Fibroblast of gingiva (primary cell): ENCODE data around the gene NKD1.
"Not testable (repeated sequence)": the region's sequence is repeated elsewhere in the genome, so short reads cannot be mapped to it uniquely, and the experiment has no call there.

Experiments used
- DNase-seq: peaks from one replicate; pipeline ENCODE4 v3.0.0-alpha.2; 2011; ENCODE audit warnings: low read depth

Gene NKD1

DNA sequence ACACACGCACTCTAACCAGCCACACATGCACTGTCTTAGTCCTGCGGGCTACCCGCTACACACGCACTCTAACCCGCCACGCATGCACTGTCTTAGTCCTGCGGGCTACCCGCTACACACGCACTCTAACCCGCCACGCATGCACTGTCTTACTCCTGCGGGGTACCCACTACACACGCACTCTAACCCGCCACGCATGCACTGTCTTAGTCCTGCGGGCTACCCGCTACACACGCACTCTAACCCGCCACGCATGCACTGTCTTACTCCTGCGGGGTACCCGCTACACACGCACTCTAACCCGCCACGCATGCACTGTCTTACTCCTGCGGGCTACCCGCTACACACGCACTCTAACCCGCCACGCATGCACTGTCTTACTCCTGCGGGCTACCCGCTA is 31.2 kb downstream of the NKD1 start:
- DNase-seq: not testable (repeated sequence)

DNA sequence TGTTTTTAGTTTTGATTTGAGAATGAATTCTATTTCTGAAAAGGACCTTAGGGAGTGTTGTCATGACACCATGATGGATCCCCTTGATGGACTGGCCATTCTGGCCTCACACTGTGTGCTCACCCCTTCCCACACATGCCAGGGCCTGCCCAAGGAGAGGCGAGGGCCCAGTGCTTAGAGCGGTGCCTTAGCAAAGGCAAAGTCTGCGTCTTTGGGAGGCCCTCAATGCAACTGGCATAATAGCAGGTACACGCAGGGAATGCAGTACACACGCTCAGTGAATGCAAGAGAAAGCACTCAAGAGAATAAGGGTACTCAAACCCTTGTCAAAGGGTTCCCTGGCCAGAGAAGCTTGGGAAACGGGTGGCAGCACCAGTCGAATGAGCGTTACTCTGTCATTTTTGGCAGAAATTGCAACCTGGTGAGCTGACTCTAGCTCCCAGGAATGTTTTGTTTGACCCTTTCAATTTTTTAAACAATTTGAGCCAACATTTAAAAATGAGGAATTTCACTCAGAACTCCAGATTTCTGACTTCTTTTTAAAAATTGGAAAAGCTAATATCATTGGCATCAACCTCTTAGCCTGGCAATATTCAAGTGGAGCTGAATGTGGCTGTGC is 32.1 kb downstream of the NKD1 start:
- no peak for DNase-seq

GRCh38 chr16:50581845-50582244 is 33.6 kb downstream of the NKD1 start:
- DNase-seq: peak; percentile 36

GRCh38 chr16:50583211-50583610 is 35.0 kb downstream of the NKD1 start:
- DNase-seq: no peak

- no peak for DNase-seq
Measured at GRCh38 chr16:50584033-50584722, 36.0 kb downstream of the NKD1 start.

DNA sequence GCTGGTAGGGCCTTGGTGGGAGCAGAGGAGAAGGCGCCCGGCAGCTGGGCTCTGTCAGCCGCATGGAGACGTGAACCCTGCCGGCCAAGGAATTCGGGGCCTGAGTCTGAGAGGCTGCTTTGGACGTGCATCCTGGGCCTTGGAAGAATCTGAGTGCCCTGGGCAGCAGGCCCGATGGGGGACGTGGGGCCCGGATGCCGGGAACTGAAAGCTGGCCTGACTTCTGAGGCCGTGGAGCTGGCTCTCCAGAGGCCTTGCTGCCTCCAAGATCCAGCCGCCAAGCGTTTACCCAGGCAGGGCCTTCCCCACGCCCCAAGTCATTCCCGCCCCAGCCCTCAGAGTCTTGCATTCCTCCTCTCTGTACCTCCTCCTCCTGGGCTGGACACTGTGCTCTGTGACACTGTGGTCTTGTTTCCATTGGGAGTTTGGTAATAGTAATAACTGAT is 37.2 kb downstream of the NKD1 start:
- DNase-seq: peak; percentile 7

GRCh38 chr16:50587543-50587942 is 39.3 kb downstream of the NKD1 start:
- no peak for DNase-seq

DNA sequence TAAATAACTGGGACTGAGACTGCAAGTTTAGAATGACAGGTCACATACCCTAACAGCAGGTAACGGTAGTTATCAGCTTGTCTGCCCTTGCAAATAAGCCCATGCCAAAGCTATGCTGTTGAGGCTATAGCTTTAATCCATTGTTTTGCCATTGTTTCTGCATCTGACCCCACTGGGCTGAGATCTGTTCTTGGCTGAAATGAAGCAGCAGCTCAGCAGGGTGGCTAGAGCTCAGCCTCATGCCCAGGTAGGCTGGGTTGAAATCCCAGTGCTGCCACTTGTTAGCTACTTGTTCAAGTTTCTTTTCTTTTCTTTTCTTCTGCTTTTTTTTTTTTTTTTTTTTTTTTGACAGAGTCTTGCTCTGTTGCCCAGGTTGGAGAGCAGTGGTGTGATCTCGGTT is 40.1 kb downstream of the NKD1 start:
- no peak for DNase-seq

GRCh38 chr16:50591209-50591608 is 43.0 kb downstream of the NKD1 start:
- no peak for DNase-seq

DNA sequence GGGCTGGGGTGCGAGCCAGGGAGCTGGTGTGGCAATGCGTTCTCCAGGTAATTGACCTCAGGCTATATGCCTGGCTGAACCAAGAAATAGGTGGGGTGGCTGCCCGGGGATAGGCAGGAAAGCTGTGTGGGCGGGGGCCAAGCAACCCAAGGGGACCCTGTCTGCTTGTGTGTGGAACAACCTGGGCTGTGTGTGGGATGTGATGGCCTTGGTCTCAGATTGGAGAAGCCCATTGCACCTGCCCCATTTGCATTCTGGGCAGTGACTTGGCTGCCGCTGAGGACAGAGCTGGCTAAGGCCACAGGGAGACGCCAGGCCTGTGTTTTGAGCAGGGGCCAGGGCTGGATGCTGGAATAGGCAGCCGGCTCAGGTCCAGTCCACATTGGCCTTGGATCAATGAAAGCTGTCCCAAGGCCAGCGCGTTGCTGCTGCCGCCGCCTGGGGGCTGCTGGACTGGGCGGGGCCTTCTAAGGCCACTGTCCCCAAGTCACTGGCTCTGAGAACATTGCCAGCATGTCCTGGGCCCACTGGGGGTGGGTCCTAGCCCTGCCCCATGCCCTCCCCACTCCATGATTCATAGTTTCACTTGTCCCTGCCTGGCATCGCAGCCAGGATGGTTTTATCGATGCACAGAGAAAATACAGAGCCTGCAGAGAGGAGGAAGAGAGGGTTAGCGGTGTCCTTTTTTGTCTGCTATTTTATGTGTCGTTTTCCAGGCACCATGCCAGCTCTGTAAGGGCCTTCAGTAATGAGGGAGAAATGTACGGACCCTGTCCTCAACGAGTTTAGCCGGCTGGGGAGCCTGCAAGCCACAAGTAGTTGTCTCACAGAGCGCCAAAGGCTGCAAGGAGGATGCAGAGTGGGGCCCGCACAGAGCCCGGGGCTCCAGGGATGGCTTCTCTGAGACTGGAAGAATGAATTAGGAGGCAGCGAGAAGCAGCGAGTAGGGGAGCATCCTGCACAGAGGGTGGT is 43.9 kb downstream of the NKD1 start:
- DNase-seq: peak; percentile 6

GRCh38 chr16:50592996-50593395 is 44.8 kb downstream of the NKD1 start:
- no peak for DNase-seq

DNA sequence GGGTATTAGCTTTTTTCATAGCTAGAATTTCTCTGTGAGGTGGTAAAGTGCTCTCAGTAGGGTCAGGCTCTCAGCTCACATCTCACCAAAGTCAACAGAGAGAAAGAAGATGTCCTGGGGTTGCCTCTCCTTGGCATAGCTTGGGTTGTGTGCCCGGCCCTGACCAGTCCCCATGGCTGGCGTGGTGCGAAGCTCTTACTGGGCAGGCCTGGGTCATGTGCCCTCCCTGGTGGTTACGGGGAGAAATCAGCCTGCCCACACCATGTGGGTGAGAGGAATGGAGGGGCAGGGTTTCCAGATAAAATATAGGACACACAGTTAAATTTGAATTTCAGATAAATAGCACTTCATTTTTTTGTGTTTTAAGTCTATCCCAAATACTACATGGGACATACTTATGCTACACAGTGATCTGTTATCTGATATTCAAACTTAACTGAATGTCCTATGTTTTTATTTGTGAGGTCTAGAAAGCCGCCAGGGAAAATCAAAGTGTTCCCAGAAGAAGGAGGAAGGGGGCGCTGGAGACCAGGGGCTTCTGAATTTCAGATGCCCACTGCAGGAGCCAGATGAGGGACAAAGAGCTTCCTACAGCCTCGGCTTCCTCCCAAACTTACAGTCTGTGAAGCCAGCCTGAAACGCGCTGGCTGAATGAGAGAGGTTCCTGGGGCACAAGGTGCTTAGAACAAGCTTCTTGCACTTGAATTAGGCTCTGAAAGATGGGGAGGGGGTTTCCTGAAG is 45.4 kb downstream of the NKD1 start:
- DNase-seq: no peak

- no peak for DNase-seq
Measured at GRCh38 chr16:50594308-50595260, 46.4 kb downstream of the NKD1 start.

GRCh38 chr16:50595859-50596258 is 47.7 kb downstream of the NKD1 start:
- no peak for DNase-seq

DNA sequence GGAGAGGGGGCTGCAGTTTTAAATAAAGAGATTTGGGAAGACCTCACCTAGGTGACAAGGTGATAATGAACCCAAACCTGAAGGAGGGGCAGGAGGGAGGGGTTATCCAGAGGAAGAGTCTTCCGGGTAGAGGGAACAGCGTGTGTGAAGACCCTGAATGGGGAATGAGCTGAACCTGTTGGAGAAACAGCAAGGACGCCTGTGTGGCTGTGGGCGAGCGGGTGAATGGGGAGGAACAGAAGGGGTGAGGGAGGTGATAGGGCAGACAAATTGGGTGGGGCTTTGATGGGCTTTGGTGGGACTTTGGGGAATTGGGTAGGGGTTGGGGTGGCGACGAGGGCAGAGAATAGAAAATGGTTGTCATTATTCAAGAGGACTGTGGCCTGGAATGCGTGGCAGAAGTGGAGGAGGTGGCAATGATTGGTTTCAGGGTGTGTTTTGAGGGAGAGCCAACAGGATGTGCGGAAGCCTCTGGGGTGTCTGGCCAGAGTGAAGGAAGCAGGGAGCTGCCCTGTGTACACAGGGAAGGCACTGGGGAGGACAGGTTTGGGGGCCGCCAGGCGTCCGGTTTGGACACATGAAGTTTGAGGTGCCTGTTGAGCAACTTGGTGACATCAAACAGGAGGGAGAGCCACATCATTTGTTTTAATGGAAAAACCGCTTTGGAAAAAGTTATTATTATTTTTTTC is 48.7 kb downstream of the NKD1 start:
- no peak for DNase-seq

GRCh38 chr16:50597563-50598255 is 49.5 kb downstream of the NKD1 start:
- no peak for DNase-seq

- no peak for DNase-seq
Measured at GRCh38 chr16:50598256-50598894, 50.2 kb downstream of the NKD1 start.

GRCh38 chr16:50598936-50599361 is 50.8 kb downstream of the NKD1 start:
- no peak for DNase-seq

DNA sequence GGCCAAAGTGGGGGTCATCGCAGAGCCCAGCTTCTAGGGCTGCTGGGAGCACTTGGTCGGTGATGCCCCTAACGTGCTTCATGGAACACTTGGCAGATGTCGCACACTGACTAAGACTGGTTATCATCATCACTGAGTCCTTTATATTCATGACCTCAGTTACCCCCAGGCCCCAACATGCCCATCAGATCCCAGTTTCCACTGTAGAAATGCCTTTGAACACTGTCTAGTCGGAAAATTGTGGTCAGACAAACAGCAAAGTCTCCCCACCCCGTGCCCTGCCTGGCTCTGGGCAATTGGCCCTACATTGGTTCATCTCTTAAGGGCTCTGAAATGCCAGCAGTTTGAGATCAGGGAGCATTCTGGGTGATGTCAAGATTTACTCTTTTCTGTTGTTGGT is 51.3 kb downstream of the NKD1 start:
- DNase-seq: no peak
